Esophagus muscularis mucosa (tissue), 4 donors: ENCODE measurements around the gene DIP2A.

Source experiments
- EP300 ChIP-seq: sonication (generic); formaldehyde crosslinking; IDR thresholded peaks from one replicate; pipeline ENCODE4 v1.6.1; 2017; ENCODE audit warnings: antibody characterized with exemption
- POLR2A ChIP-seq: fragments of 450-650 bp; IDR thresholded peaks from one replicate; pipeline ENCODE4 v1.6.1; 2017; ENCODE audit warnings: antibody characterized with exemption, moderate library complexity, mild to moderate bottlenecking, low read depth
- POLR2AphosphoS5 ChIP-seq, 2 donors: sonication (generic); formaldehyde crosslinking; IDR thresholded peaks; one replicate each; pipeline ENCODE4 v1.6.1; 2017; ENCODE audit warnings: antibody characterized with exemption in 2 of 2
- TF ChIP-seq, protein P1 (sequence below), 3 experiments: fragments of 200-600 bp in 2 of 3; fragments of 450-650 bp in 1 of 3; sonication (generic) in 2 of 3; IDR thresholded peaks; one replicate each; pipeline ENCODE4 v1.5.1; 2017 to 2019; ENCODE audit warnings: antibody characterized with exemption in 3 of 3, mild to moderate bottlenecking in 2 of 3, moderate library complexity in 1 of 3

DNA sequence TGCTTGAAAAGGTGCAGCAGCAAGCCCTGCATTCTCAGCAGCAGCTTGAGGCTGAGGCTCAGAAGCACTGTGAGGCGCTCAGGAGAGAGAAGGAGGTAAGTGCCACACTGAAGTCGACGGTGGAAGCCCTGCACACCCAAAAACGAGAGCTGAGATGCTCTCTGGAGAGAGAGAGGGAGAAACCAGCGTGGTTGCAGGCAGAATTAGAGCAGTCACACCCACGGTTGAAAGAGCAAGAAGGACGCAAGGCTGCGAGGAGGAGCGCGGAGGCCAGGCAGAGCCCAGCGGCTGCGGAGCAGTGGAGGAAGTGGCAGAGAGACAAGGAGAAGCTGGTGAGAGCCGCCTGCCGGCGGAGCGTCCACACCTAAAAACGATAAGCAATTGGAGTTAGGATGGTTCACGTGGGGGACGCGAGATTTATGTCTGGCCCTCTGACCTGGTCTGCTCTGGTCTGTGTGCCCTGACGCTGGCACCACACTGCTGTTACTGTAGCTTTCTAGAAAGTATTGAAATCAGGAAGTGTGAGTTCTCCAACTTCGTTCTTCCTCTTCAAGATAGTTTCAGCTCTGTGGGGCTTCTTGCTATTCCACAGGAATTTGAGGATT is 26.7 kb upstream of the DIP2A start:
- TF ChIP-seq, protein P1, sequence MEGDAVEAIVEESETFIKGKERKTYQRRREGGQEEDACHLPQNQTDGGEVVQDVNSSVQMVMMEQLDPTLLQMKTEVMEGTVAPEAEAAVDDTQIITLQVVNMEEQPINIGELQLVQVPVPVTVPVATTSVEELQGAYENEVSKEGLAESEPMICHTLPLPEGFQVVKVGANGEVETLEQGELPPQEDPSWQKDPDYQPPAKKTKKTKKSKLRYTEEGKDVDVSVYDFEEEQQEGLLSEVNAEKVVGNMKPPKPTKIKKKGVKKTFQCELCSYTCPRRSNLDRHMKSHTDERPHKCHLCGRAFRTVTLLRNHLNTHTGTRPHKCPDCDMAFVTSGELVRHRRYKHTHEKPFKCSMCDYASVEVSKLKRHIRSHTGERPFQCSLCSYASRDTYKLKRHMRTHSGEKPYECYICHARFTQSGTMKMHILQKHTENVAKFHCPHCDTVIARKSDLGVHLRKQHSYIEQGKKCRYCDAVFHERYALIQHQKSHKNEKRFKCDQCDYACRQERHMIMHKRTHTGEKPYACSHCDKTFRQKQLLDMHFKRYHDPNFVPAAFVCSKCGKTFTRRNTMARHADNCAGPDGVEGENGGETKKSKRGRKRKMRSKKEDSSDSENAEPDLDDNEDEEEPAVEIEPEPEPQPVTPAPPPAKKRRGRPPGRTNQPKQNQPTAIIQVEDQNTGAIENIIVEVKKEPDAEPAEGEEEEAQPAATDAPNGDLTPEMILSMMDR (IDR thresholded peaks at IDR 0.05): no peak
- TF ChIP-seq POLR2A (no peak), POLR2AphosphoS5 (IDR thresholded peaks at IDR 0.05) (no peak), EP300 (no peak)
